VCaP (cell line): ENCODE results near the gene SPATA2L.
A peak's percentile ranks its signal among the peaks of the same experiment; 100 is the strongest.

ENCODE experiments used
- H3K27ac ChIP-seq: fragments of 450-650 bp; 2 replicates; pipeline ENCODE4 v1.5.1; 2017
- CTCF ChIP-seq: fragments of 450-650 bp; conservative IDR thresholded peaks from 2 replicates; pipeline ENCODE4 v1.5.1; 2017; ENCODE audit warnings: mild to moderate bottlenecking, moderate library complexity

SPATA2L gene, protein sequence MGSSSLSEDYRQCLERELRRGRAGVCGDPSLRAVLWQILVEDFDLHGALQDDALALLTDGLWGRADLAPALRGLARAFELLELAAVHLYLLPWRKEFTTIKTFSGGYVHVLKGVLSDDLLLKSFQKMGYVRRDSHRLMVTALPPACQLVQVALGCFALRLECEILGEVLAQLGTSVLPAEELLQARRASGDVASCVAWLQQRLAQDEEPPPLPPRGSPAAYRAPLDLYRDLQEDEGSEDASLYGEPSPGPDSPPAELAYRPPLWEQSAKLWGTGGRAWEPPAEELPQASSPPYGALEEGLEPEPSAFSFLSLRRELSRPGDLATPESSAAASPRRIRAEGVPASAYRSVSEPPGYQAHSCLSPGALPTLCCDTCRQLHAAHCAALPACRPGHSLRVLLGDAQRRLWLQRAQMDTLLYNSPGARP

DNA sequence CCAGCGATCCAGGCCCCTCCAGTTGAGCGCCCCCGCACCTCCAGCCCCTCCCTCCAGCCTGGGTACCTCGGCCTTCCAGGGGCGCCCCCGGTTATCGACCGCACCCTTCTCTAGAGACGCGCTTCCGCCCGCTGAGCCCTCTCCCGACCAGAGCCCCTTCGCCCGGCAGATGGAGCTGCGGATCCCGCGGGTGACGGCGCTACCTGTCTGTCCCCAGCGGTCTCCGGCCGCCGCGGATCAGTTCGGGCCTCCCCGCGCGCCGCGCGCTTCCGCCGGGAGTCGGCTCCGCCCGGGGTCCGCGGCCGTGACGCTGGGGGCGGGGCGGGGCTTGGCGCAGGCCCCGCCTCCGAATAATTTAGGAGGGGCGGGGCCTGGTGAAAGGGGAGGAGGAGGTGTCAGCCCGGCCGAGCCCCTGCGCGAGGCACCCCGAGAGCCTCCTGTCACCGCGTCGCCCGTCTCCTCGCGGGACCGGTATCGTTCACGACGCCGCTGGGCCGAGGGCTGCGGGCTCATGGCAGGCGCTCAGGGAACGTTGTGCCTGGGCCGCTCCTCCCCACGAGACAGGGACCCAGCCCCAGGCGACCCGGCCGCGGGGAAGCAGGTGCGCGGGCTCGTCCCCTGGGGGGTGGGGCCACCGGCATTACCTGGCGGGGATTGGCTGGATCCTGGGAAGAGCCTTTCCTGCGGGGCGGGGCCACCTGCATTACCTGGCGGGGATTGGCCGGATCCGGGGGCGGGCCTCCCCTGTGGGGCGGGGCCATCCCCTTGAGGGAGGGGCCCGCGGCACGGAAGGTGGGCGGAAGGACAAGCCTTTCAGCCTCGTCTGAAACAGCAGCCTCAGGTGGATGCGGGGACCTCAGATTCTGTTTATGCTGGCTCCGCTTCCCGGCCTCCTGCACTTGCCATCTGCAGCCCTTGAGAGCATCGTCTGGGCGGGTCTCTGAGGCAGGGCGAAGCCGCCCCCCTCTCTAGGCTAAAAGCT is at the start of gene SPATA2L:
SPATA2L (minus strand) TSS at position 281 of the 982 bp plus-strand sequence. CDS start 473 bp downstream, outside the sequence.
- TF ChIP-seq CTCF, result no peak; the same call in 1 of the 2 replicates
- H3K27ac ChIP-seq, result peak within 1 kb of the TSS; percentile 53

DNA sequence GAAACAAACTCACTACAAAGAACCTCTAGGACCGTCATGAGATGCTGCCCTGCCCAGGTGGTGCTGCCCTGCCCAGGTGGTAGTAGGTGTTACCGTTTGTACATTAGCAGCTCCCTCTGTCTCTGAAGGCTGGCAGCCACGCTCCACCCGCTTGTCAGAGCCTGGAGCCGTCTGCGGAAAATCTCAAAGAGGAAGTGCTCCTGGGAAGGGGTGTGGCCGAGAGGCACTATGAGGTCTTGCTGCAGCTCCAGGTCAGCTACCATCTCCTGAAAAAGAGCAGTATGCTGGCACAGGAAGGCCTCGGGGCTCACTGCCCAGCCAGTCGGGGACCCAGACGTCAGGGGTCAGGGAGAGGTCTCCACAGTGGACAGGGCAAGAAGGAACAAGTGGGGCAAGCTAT is 48.1 kb upstream of the SPATA2L start:
- H3K27ac ChIP-seq, result no peak overlapping the region
- TF ChIP-seq CTCF, result no peak

- no peak overlapping the region for H3K27ac ChIP-seq
- no peak for TF ChIP-seq CTCF
Observed at GRCh38 chr16:89748921-89749320, 47.4 kb upstream of the SPATA2L start.

GRCh38 chr16:89748076-89748475 is 46.6 kb upstream of the SPATA2L start:
- TF ChIP-seq CTCF, result no peak
- no peak overlapping the region for H3K27ac ChIP-seq

GRCh38 chr16:89746043-89746442 is 44.5 kb upstream of the SPATA2L start:
- no peak for TF ChIP-seq CTCF
- H3K27ac ChIP-seq, result no peak overlapping the region

DNA sequence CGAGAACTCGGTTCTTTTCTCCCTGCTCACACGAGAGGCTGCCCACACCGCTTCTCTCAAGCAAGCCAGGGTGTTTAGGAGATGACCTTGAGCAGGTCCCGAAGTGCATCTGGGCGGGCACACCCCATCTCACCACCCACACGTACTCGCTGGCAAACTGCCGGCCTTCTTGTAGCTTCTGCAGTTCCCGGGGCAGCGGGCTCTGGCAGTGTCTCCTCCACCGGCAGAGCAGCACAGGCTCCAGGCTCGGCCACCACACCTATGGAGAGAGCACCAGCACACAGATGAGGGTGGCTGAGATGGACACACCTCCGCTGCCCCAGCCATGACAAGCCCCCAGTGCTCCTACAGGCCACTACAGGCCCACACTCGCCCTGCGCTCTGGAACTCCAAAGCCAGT is 43.3 kb upstream of the SPATA2L start:
- no peak for TF ChIP-seq CTCF
- no peak overlapping the region for H3K27ac ChIP-seq

GRCh38 chr16:89742948-89743347 is 41.4 kb upstream of the SPATA2L start:
- no peak for TF ChIP-seq CTCF
- H3K27ac ChIP-seq, result no peak overlapping the region
